GM12864 (cell line): Measurements from ENCODE around the gene KCNG3.

Source experiments
- DNase-seq: peaks from one replicate; pipeline ENCODE4 v3.0.0-alpha.2; 2011; ENCODE audit warnings: low read depth
- H3K4me3 ChIP-seq: 2 replicates; pipeline ENCODE4 v1.5.1; 2011; ENCODE audit warnings: mild to moderate bottlenecking, low read depth, low read length, control low read depth
- TF ChIP-seq, protein P1 (sequence below): IDR thresholded peaks from 2 replicates; pipeline ENCODE4 v1.5.1; 2011; ENCODE audit warnings: low read depth, mild to moderate bottlenecking, moderate library complexity, low read length, control low read depth, inconsistent platforms; ENCODE audit errors: missing control alignments

The KCNG3 gene, protein sequence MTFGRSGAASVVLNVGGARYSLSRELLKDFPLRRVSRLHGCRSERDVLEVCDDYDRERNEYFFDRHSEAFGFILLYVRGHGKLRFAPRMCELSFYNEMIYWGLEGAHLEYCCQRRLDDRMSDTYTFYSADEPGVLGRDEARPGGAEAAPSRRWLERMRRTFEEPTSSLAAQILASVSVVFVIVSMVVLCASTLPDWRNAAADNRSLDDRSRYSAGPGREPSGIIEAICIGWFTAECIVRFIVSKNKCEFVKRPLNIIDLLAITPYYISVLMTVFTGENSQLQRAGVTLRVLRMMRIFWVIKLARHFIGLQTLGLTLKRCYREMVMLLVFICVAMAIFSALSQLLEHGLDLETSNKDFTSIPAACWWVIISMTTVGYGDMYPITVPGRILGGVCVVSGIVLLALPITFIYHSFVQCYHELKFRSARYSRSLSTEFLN

DNA sequence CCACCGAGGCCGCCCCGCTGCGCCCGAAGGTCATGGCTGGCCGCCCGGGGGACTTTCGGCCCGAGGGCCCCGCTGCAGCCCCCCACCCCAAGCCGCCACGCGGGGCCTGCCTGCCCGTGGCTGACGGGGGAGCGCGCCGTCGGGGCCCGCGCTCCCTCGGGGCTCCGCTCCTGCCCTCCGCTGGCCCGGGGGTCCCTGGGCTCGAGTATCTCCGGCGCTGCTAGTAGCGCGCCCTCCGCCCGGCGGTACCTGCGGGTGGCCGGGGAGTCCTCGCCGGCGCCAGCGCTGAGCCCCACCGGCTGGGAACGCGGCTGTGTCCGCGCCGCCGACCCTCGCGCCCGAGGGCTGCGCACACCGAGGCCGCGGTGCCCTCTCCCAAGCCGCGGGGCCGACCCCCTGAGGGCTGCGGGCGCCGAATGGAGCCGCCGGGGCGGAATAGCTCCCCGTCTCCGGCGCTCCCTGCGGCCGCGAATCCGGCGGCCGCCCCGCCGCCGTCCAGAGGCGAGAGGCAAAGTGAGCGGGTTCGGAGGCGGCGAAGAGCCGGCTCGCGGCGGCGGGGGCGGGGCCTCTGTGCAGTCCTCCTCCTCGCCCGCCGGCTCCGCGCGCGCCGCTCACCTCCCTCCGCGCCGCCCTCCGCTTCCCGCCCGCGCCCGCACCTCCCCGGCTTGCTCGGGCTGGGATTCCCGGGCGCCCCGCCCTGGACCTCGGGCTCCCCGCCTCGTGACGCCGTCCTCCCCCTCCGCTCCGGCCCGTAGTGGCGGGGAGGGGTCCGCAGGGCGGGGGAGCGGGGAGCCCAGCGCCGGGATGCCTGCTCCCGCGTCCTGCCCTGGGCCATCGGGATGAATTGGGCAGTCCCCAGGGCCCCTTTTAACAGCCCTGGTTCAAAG is at the start of gene KCNG3:
TSS of gene KCNG3 (minus strand) at position 515 of the 887 bp plus-strand sequence. CDS start at position 34, 481 bp downstream.
- TF ChIP-seq, protein P1, sequence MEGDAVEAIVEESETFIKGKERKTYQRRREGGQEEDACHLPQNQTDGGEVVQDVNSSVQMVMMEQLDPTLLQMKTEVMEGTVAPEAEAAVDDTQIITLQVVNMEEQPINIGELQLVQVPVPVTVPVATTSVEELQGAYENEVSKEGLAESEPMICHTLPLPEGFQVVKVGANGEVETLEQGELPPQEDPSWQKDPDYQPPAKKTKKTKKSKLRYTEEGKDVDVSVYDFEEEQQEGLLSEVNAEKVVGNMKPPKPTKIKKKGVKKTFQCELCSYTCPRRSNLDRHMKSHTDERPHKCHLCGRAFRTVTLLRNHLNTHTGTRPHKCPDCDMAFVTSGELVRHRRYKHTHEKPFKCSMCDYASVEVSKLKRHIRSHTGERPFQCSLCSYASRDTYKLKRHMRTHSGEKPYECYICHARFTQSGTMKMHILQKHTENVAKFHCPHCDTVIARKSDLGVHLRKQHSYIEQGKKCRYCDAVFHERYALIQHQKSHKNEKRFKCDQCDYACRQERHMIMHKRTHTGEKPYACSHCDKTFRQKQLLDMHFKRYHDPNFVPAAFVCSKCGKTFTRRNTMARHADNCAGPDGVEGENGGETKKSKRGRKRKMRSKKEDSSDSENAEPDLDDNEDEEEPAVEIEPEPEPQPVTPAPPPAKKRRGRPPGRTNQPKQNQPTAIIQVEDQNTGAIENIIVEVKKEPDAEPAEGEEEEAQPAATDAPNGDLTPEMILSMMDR: no peak
- no peak for DNase-seq
- peak within 1 kb of the TSS; percentile 55 for H3K4me3 ChIP-seq

DNA sequence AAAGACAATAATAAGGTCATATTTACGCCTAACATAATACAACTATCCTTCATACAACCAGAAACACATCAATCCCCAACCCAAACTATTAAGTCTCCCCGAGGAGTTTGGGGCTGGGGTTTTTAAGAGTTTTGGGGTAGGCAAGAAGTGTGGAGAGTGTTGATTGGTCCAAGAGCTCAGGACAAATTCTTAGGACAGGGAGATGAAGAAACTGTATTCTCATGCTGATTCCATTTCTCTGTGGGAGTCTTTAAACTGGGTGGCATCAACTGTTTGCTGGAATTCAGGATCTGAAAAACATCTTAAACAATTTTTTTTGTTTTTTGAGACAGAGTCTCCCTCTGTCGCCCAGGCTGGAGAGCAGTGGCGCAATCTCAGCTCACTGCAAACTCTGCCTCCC is 49.1 kb upstream of the KCNG3 start:
- no peak overlapping the region for H3K4me3 ChIP-seq

DNA sequence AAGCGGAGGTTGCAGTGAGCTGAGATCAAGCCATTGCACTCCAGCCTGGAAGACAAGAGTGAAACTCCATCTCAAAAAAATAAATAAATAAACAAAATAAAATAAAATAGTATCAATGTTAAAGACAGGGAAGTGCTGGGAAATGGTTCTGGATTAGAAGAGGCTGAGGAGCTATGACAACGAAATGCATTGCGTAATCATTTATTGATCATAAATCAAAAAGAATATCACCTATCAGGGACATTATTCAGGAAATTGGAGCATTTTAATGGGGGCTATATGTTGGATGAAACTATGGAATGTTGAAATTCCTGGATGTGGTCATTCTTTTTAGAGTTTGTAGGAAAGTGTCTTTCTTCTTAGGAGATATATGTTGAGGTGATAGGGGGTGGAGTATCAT is 43.7 kb upstream of the KCNG3 start:
- TF ChIP-seq, protein P1: no peak
- H3K4me3 ChIP-seq: no peak overlapping the region

More for the DNA sequence above, 49.1 kb upstream of the KCNG3 start:
- TF ChIP-seq, protein P1: no peak
- no peak for DNase-seq

DNA sequence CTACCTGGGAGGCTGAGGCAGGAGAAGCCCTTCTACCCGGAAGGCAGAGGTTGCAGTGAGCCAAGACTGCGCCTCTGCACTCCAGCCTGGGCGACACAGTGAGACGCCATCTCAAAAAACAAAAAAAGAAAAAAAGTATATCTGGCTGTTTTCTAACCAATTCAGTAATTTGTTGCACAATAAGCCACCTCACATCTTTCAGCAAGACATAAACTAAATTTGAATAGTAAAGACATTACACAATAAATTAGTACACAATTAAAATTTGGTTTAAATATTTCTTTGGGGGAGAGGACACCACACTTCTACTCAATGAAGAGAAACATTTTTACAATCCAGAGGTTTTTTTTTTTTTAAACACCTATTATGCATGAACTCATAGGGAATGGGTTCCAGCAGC is 38.6 kb upstream of the KCNG3 start:
- no peak overlapping the region for H3K4me3 ChIP-seq
- DNase-seq: no peak
- TF ChIP-seq, protein P1: no peak

More for the DNA sequence above, 43.7 kb upstream of the KCNG3 start:
- DNase-seq: no peak

DNA sequence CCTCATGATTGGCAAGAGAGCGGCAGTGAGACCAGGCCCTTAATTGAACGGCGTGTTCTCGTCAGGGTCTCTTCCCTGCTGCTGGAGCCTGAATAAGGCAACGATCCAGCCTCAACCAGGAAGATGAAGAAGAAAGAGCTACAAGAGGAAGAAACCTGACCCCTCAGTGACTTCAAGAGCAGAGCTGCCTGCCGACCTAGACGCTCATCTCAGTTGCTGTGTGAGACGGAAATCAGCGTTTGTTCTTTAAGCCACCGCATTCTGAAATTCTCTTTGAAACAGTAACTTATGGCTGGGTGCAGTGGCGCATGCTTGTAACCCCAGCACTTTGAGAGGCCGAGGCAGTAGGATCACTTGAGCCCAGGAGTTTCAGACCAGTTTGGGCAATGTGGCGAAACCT is 29.6 kb upstream of the KCNG3 start:
- DNase-seq: no peak
- H3K4me3 ChIP-seq: no peak overlapping the region
- TF ChIP-seq, protein P1: no peak

DNA sequence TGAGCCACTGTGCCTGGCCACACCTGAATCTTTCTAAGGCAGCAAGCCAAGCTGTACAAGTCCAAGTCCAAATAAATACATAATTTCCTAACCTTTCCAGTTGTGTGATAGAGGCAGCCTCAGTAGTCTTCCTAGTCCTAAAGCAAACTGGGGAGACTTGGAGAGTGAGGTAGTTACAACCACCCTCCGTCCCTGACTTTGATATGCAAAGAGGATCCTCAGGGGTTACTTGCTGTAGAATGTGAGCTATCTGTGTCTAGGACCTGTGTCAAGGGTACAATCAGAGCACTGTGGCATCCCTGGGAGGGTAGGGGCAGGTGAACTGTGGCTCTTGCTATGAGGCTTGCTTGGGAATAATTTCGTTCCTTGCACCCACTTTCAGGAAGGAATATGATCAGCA is 28.3 kb upstream of the KCNG3 start:
- H3K4me3 ChIP-seq: no peak overlapping the region
- TF ChIP-seq, protein P1: no peak
- DNase-seq: no peak
